ENCODE results near the gene PARD6A. TPM values are rescaled to one million over a fixed set of nuclear protein-coding genes. Genes with fewer than 3 reads are reported as not detected.

The PARD6A gene
- total RNA-seq, 2 donors from 2014 or later: 4.6 to 10.3 TPM

- TF ChIP-seq CTCF (IDR thresholded peaks at IDR 0.05): no peak
- H3K27ac ChIP-seq: no peak overlapping the region
- intact Hi-C loops (cut with DNase I): no loop called here
- no peaks in the 10 kb centered on the region for H3K36me3 ChIP-seq
- no peak overlapping the region for H3K4me3 ChIP-seq
- no peaks in the 10 kb centered on the region for H3K27me3 ChIP-seq
- no peaks in the 10 kb centered on the region for H3K9me3 ChIP-seq
- no peak overlapping the region for H3K9ac ChIP-seq (ENCODE audit: low read depth in 2 of 2, low read length in 2 of 2)
- H3K4me1 ChIP-seq: no peaks in the 10 kb centered on the region
- no peak for DNase-seq
Measured at GRCh38 chr16:67701420-67701819, 40.7 kb downstream of the PARD6A start.

GRCh38 chr16:67702130-67702529 lies 41.4 kb downstream of the PARD6A start:
- H3K27ac ChIP-seq: no peak overlapping the region
- no peak for TF ChIP-seq CTCF (IDR thresholded peaks at IDR 0.05)
- H3K27me3 ChIP-seq: no peaks in the 10 kb centered on the region
- H3K36me3 ChIP-seq: no peaks in the 10 kb centered on the region
- no peak overlapping the region for H3K4me3 ChIP-seq
- H3K9me3 ChIP-seq: no peaks in the 10 kb centered on the region
- no peak overlapping the region for H3K9ac ChIP-seq (ENCODE audit: low read depth in 2 of 2, low read length in 2 of 2)
- DNase-seq: no peak
- no peaks in the 10 kb centered on the region for H3K4me1 ChIP-seq
- intact Hi-C loops (cut with DNase I): no loop called here

GRCh38 chr16:67703626-67704025 lies 42.9 kb downstream of the PARD6A start:
- intact Hi-C loops (cut with DNase I): no loop called here

GRCh38 chr16:67704110-67704509 lies 43.4 kb downstream of the PARD6A start:
- no peak for TF ChIP-seq CTCF (IDR thresholded peaks at IDR 0.05)
- no peak for DNase-seq
- Histone ChIP-seq H3K27me3 (no peaks in the 10 kb centered on the region), H3K4me1 (no peaks in the 10 kb centered on the region), H3K4me3 (no peak overlapping the region), H3K9ac (ENCODE audit: low read depth in 2 of 2, low read length in 2 of 2) (no peak overlapping the region), H3K36me3 (no peaks in the 10 kb centered on the region), H3K9me3 (no peaks in the 10 kb centered on the region), H3K27ac (no peak overlapping the region)
- intact Hi-C loops (cut with DNase I): no loop called here

More at GRCh38 chr16:67703626-67704025, 42.9 kb downstream of the PARD6A start:
- H3K9ac ChIP-seq (ENCODE audit: low read depth in 2 of 2, low read length in 2 of 2): no peak overlapping the region
- DNase-seq: no peak
- H3K4me3 ChIP-seq: no peak overlapping the region
- no peaks in the 10 kb centered on the region for H3K36me3 ChIP-seq
- H3K4me1 ChIP-seq: no peaks in the 10 kb centered on the region
- no peak overlapping the region for H3K27ac ChIP-seq
- no peaks in the 10 kb centered on the region for H3K9me3 ChIP-seq
- no peak for TF ChIP-seq CTCF (IDR thresholded peaks at IDR 0.05)
- H3K27me3 ChIP-seq: no peaks in the 10 kb centered on the region

- intact Hi-C loops (cut with DNase I): no loop called here
- Histone ChIP-seq H3K4me1 (no peaks in the 10 kb centered on the region), H3K9me3 (no peaks in the 10 kb centered on the region), H3K4me3 (no peak overlapping the region), H3K27ac (no peak overlapping the region), H3K27me3 (no peaks in the 10 kb centered on the region), H3K9ac (ENCODE audit: low read depth in 2 of 2, low read length in 2 of 2) (no peak overlapping the region), H3K36me3 (no peaks in the 10 kb centered on the region)
- no peak for DNase-seq
- no peak for TF ChIP-seq CTCF (IDR thresholded peaks at IDR 0.05)
Measured at GRCh38 chr16:67707210-67707609, 46.5 kb downstream of the PARD6A start.

- intact Hi-C loops (cut with DNase I): no loop called here
- Histone ChIP-seq H3K9ac (ENCODE audit: low read depth in 2 of 2, low read length in 2 of 2) (no peak overlapping the region), H3K9me3 (no peaks in the 10 kb centered on the region), H3K4me1 (no peaks in the 10 kb centered on the region), H3K27me3 (no peaks in the 10 kb centered on the region), H3K4me3 (no peak overlapping the region), H3K27ac (no peak overlapping the region), H3K36me3 (no peaks in the 10 kb centered on the region)
- TF ChIP-seq CTCF (IDR thresholded peaks at IDR 0.05): no peak
- DNase-seq: no peak
Measured at GRCh38 chr16:67707790-67708189, 47.0 kb downstream of the PARD6A start.
